GM23338 (cell line): ENCODE measurements around the gene NSMCE1. TPM values are rescaled to one million over a fixed set of nuclear protein-coding genes. Genes with fewer than 3 reads are reported as not detected.

ENCODE experiments used
- ATAC-seq: fragments of 200-7000 bp; cut with Tn5 transposase; 3 replicates; pipeline ENCODE4 v1.9.1; 2020
- DNase-seq: peaks from one replicate; pipeline ENCODE4 v3.0.0-alpha.2; 2015; ENCODE audit warnings: low spot score
- H2AFZ ChIP-seq: fragments of 200-600 bp; sonication (generic); 2 replicates; pipeline ENCODE4 v1.8.0; 2016; ENCODE audit warnings: antibody characterized with exemption, mild to moderate bottlenecking, moderate library complexity
- H3F3A ChIP-seq: fragments of 200-600 bp; sonication (generic); replicated peaks from 2 replicates; pipeline ENCODE4 v1.8.0; 2017; ENCODE audit warnings: antibody characterized with exemption, mixed run types, low read depth
- H3K27ac ChIP-seq: fragments of 200-600 bp; sonication (generic); 2 replicates; pipeline ENCODE4 v1.6.1; 2016; ENCODE audit warnings: low read depth
- H3K27me3 ChIP-seq: fragments of 200-600 bp; sonication (generic); 2 replicates; pipeline ENCODE4 v1.8.0; 2016; ENCODE audit warnings: mild to moderate bottlenecking, mixed run types, moderate library complexity; ENCODE audit not compliant: insufficient read depth
- H3K36me3 ChIP-seq: fragments of 200-600 bp; sonication (generic); 2 replicates; pipeline ENCODE4 v1.8.0; 2016; ENCODE audit warnings: mild to moderate bottlenecking; ENCODE audit not compliant: insufficient read depth
- H3K4me1 ChIP-seq: fragments of 200-600 bp; sonication (generic); 2 replicates; pipeline ENCODE4 v1.8.0; 2016; ENCODE audit warnings: mild to moderate bottlenecking, moderate library complexity; ENCODE audit not compliant: insufficient read depth
- H3K4me2 ChIP-seq: fragments of 200-600 bp; sonication (generic); 2 replicates; pipeline ENCODE4 v1.7.1; 2017; ENCODE audit warnings: mixed run types
- H3K4me3 ChIP-seq: fragments of 200-600 bp; sonication (generic); 2 replicates; pipeline ENCODE4 v1.6.1; 2016; ENCODE audit warnings: mixed run types
- H3K79me2 ChIP-seq: fragments of 200-600 bp; sonication (generic); replicated peaks from 2 replicates; pipeline ENCODE4 v1.8.0; 2017; ENCODE audit warnings: mild to moderate bottlenecking; ENCODE audit not compliant: insufficient read depth
- H3K9me2 ChIP-seq: fragments of 200-600 bp; sonication (generic); 2 replicates; pipeline ENCODE4 v1.8.0; 2017; ENCODE audit not compliant: insufficient read depth
- H4K20me1 ChIP-seq: fragments of 200-600 bp; sonication (generic); replicated peaks from 2 replicates; pipeline ENCODE4 v1.8.0; 2017; ENCODE audit warnings: mild to moderate bottlenecking; ENCODE audit not compliant: insufficient read depth
- H3K27ac Mint-ChIP-seq: 2 replicates; pipeline ENCODE4 v1.8.0; 2020; ENCODE audit warnings: inconsistent platforms, mild to moderate bottlenecking, moderate library complexity, mixed read lengths
- H3K27me3 Mint-ChIP-seq: 3 replicates; pipeline ENCODE4 v1.8.0; 2022; ENCODE audit warnings: low read depth, mild to moderate bottlenecking, moderate library complexity, mixed read lengths, inconsistent platforms; ENCODE audit not compliant: insufficient read depth, poor library complexity
- H3K36me3 Mint-ChIP-seq: 3 replicates; pipeline ENCODE4 v1.8.0; 2021; ENCODE audit warnings: low read depth, mild to moderate bottlenecking, inconsistent platforms, moderate library complexity, mixed read lengths
- H3K4me1 Mint-ChIP-seq: 3 replicates; pipeline ENCODE4 v1.8.0; 2020; ENCODE audit warnings: mild to moderate bottlenecking, inconsistent platforms, mixed read lengths
- H3K4me3 Mint-ChIP-seq: 3 replicates; pipeline ENCODE4 v1.8.0; 2021; ENCODE audit warnings: moderate library complexity, mild to moderate bottlenecking, inconsistent platforms, mixed read lengths
- H3K9me3 Mint-ChIP-seq: 3 replicates; pipeline ENCODE4 v1.8.0; 2020; ENCODE audit warnings: moderate library complexity, mild to moderate bottlenecking, inconsistent platforms, mixed read lengths
- CREB1 ChIP-seq: fragments of 250-450 bp; sonication (Bioruptor Pico); IDR thresholded peaks from 2 replicates; pipeline ENCODE4 v1.5.0; 2020; ENCODE audit warnings: low read depth, mild to moderate bottlenecking, moderate library complexity
- CTCF ChIP-seq, 2 experiments: fragments of 200-600 bp in 1 of 2; sonication (generic) in 1 of 2; conservative IDR thresholded peaks; 2 replicates each; pipeline versions ENCODE4 v1.5.1 to v1.6.1; 2016 to 2017; ENCODE audit warnings: antibody characterized with exemption in 2 of 2, low read depth in 2 of 2, mild to moderate bottlenecking in 2 of 2, moderate library complexity in 1 of 2
- ETS1 ChIP-seq: IDR thresholded peaks from 2 replicates; pipeline ENCODE4 v1.6.1; 2016; ENCODE audit warnings: antibody characterized with exemption
- EZH2 ChIP-seq: fragments of 200-600 bp; sonication (generic); IDR thresholded peaks from one replicate; pipeline ENCODE4 v1.8.0; 2017; ENCODE audit warnings: antibody characterized with exemption, mild to moderate bottlenecking, low read depth; ENCODE audit not compliant: unreplicated experiment
- EZH2phosphoT487 ChIP-seq: fragments of 200-600 bp; sonication (generic); IDR thresholded peaks from one replicate; pipeline ENCODE4 v1.8.1; 2018; ENCODE audit warnings: antibody characterized with exemption; ENCODE audit not compliant: unreplicated experiment
- JUNB ChIP-seq: IDR thresholded peaks from one replicate; pipeline ENCODE4 v1.6.1; 2016; ENCODE audit warnings: antibody characterized with exemption; ENCODE audit not compliant: unreplicated experiment
- NANOG ChIP-seq: IDR thresholded peaks from 2 replicates; pipeline ENCODE4 v1.6.1; 2016; ENCODE audit warnings: antibody characterized with exemption, borderline replicate concordance
- POLR2AphosphoS5 ChIP-seq: IDR thresholded peaks from 2 replicates; pipeline ENCODE4 v1.6.1; 2016; ENCODE audit warnings: antibody characterized with exemption, low read depth
- REST ChIP-seq: IDR thresholded peaks from one replicate; pipeline ENCODE4 v1.6.1; 2018; ENCODE audit warnings: antibody characterized with exemption; ENCODE audit not compliant: unreplicated experiment
- ZNF114 ChIP-seq: fragments of 250-450 bp; sonication (Bioruptor Pico); IDR thresholded peaks from 2 replicates; pipeline ENCODE4 v1.5.0; 2020; ENCODE audit warnings: mild to moderate bottlenecking, moderate library complexity
- ZNF462 ChIP-seq: fragments of 250-450 bp; sonication (Bioruptor Pico); IDR thresholded peaks from 2 replicates; pipeline ENCODE4 v1.5.0; 2020; ENCODE audit warnings: mild to moderate bottlenecking, moderate library complexity
- polyA plus RNA-seq: library from polyadenylated mRNA; unstranded; fragments of >200 nt; fragmentation: Nextera tagmentation; extraction: Ambion mirVana; gene quantifications from 2 replicates; pipeline ENCODE4 v1.2.1, GENCODE V29; 2016
- total RNA-seq: library from RNA; depleted of rRNA; stranded (reverse); fragments of >200 nt; shearing (Covaris generic); gene quantifications from 2 replicates; pipeline ENCODE4 v1.2.3, GENCODE V29; 2014

The NSMCE1 gene
- total and polyA plus RNA-seq, 2 experiments from 2014 or later, result 30.6 to 50.8 TPM

GRCh38 chr16:27199736-27200135 lies 68.8 kb downstream of the NSMCE1 start:
- Histone ChIP-seq H3F3A (no peaks in the 10 kb centered on the region), H4K20me1 (no peaks in the 10 kb centered on the region), H3K4me3 (no peak overlapping the region), H3K27ac (no peak overlapping the region), H3K4me1 (peaks cover 3% of the 10 kb centered on the region; the same call in 1 of the 2 replicates), H3K4me2 (no peak overlapping the region), H3K9me2 (no peaks in the 10 kb centered on the region), H3K36me3 (no peaks in the 10 kb centered on the region), H2AFZ (peak overlapping the region; percentile 56; the same call in 1 of the 2 replicates), H3K27me3 (no peaks in the 10 kb centered on the region), H3K79me2 (peaks cover 4% of the 10 kb centered on the region)
- H3K4me1 Mint-ChIP-seq, result peaks cover 21% of the 10 kb centered on the region
- H3K4me3 Mint-ChIP-seq, result no peak overlapping the region
- ATAC-seq, result no peak
- no peaks in the 10 kb centered on the region for H3K36me3 Mint-ChIP-seq
- no peak for DNase-seq
- H3K27me3 Mint-ChIP-seq, result peaks cover 23% of the 10 kb centered on the region
- no peak overlapping the region for H3K27ac Mint-ChIP-seq
- H3K9me3 Mint-ChIP-seq, result peaks cover 16% of the 10 kb centered on the region
- TF ChIP-seq EZH2 (no peak), NANOG (no peak), JUNB (no peak), ETS1 (no peak), POLR2AphosphoS5 (no peak), CREB1 (no peak), EZH2phosphoT487 (no peak), REST (no peak), ZNF462 (CRISPR knock-in tag) (no peak), CTCF (conservative IDR thresholded peaks at IDR 0.05; ENCODE audit: low read depth in 2 of 2) (no peak), ZNF114 (CRISPR knock-in tag) (no peak)
